Stimulated activated CD8-positive, alpha-beta memory T cell treated with anti-CD3 and anti-CD28 coated beads, Interleukin-4, amount 100 ng/mL, for 24 hours (primary cell): Measurements from ENCODE around the gene AGPAT4.

Experiments
- DNase-seq: peaks from one replicate; pipeline ENCODE4 v3.0.0-alpha.2; 2020; ENCODE audit warnings: low read depth

Gene AGPAT4

DNA sequence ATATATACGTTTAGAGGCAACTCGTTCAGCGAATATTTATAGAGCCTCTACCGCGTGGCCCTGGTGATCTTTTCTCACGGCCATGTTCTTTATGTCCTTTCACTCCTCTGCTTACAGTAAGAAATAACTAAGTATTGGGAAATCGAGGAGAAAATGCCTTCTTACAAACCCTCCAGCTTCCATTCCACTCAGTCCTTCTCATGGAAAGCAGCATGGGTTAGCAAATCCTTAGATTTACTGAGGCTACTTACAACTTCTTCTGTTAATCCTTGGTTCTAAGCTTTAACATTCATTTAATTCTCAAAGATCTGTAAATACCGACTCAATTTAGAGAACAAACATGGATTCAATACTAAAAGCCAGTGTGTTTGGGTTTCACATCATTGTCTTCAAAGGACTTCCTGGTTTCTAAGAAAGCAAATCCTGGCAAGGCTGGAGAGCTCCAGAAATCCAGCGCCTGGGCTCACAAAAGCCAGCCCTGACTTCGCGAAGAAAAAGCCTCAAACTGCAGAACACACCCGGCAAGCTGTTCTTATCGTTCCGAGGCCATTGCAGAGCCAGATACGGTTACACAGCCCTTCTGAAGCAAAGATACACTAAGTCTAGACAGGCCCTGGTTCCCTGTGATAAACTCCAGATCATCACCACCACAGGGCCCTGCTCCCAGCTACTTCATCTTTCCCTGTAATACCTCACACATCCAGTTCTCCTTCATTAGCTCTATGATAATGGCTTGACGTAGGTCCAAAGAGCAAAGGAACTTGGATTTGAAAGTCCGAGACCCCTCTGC lies 19.2 kb downstream of the AGPAT4 start:
- no peak for DNase-seq

GRCh38 chr6:161254126-161254463 lies 19.8 kb downstream of the AGPAT4 start:
- DNase-seq: no peak

- DNase-seq: no peak
Observed at GRCh38 chr6:161251345-161251744, 22.5 kb downstream of the AGPAT4 start.

DNA sequence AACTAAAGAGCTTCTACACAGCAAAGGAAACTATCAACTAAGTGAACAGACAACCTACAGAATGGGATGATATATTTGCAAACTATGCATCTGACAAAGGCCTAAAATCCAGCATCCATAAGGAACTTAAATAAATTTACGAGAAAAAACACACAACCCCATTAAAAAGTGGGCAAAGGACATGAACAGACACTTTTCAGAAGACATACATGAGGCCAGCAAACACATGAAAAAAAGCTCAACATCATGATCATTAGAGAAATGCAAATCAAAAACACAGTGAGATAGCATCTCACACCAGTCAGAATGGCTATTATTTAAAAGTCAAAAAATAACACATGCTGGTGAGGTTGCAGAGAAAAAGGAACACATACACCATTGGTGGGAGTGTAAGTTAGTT lies 24.5 kb downstream of the AGPAT4 start:
- DNase-seq: no peak

GRCh38 chr6:161246725-161247124 lies 27.1 kb downstream of the AGPAT4 start:
- DNase-seq: no peak

DNA sequence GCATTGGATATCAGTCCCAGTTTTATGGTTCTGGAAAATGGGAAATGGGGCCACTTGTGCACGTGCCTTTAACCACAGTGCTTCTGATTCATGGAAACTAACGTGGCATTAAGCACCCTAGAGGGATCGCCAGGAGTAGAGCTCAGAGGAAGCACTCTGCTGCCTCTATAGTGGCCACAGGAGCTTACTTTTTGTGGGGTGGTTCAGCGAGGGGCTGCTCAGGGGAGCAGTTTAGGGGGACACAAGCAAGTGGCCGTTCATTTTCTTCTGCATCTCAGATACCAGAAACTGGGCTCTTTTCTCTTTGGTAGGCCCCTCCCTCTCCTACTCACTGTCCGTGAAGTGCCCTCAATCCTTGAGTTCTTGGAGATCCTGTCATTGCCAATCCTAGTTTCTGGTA lies 28.5 kb downstream of the AGPAT4 start:
- no peak for DNase-seq

DNA sequence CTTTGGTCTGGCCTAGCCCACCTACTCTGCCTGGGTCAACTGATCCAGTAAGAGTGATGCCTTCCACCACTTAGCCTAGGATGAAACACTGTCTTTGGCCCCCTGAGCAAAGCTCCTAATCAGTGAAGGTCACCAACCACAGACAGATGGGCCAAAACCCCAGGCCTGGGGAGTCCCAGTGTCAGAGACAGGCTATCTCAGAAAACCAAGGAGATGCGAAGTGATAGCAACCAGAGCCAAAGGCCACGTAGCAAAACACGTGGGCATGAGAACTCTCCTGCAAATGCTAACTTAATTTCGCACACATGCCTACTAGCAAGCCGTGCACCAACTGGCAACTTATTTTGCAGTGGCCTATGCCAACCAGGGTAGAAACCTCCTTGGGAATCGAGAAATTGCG lies 29.1 kb downstream of the AGPAT4 start:
- DNase-seq: no peak

DNA sequence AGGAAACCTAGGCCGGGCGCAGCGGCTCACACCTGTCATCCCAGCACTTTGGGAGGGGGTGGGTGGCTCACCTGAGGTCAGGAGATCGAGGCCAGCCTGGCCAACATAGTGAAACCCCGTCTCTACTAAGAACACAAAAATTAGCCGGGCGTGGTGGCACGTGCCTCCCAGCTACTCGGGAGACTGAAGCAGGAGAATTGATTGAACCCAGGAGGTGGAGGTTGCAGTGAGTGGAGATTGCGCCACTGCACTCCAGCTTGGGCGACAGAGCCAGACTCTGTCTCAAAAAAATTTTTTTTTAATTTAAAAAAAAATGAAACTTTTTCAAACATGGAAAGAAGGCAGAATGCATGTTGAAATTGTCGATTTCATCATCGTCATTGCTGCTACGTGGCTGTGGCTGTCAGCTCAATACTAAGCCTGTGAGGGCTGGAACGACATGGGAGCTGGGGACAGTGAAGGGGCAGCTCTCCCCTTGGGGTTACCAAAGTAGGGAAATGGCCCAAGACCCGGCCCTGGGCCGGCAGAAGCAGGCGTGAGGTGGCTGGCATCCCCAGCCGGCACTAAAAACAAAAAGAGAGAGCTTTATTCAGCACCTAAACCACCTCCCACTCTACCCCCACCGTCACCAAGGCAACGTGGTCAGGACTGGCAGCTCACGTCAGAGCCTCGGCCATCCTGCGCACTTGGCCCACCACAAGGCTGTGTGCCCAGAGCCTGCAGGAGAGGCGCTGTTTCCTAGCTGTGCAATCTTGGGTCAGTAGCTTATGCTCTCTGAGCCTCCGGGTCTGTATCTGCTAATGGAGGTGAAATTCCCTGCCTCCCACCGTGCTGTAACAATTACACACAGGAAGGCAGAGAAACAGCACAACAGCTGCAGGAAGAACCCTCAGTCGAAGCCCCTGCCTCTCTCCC lies 30.8 kb downstream of the AGPAT4 start:
- peak; percentile 51 for DNase-seq

- DNase-seq: no peak
Observed at GRCh38 chr6:161242113-161242512, 31.7 kb downstream of the AGPAT4 start.

- DNase-seq: no peak
Observed at GRCh38 chr6:161239001-161239400, 34.9 kb downstream of the AGPAT4 start.

DNA sequence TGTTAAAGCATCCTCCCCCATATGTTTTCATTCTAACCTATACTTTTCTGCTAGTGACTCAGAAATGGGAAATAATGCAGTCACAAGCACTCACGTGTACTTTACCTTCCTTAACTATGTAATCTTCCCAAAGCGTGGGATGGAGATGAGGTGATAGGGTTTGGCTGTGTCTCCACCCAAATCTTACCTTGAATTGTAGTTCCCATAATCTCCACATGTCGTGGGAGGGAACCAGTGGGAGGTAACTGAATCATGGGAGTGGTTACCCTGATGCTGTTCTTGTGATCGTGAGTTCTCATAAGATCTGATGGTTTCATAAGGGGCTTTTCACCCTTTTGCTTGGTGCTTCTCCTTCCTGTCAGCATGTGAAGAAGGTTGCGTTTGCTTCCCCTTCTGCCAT lies 35.4 kb downstream of the AGPAT4 start:
- no peak for DNase-seq

DNA sequence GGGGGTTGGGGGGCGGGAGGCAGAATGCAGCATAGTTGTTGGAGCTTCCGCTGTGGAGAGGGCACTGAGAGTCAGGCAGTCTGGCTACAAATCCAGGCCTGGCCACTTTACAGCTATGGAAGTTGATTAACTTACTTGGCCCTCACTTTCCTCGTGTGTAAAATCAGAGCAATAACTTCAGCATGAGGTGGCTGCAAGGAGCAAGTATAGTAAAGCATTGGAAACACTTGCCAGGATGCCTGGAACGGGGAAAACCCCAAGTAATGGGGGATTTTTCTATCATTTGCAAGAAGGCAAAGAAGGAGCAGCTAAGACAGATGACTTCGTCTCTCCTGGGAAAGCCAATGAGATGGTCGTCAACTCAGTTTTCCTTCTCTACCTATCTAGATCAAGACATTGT lies 35.8 kb downstream of the AGPAT4 start:
- no peak for DNase-seq

DNA sequence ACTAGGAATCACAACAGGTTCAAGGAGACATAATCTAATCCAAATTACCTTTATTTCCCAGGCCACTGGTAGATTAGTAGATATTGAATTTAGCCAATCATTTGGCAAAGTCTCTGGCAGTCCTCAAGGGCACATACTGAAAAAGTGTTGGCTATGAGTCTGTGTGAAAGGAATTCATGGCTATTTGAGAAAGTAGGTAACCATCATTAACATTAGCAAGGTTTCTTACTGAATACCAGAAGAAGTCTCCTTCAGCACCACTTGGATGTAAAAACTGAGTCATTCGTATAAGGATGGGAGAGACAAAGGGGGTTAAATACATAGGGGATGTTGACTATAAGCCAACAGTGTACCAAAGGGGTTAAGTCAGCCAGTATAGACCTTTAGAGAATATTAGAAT lies 36.7 kb downstream of the AGPAT4 start:
- no peak for DNase-seq

DNA sequence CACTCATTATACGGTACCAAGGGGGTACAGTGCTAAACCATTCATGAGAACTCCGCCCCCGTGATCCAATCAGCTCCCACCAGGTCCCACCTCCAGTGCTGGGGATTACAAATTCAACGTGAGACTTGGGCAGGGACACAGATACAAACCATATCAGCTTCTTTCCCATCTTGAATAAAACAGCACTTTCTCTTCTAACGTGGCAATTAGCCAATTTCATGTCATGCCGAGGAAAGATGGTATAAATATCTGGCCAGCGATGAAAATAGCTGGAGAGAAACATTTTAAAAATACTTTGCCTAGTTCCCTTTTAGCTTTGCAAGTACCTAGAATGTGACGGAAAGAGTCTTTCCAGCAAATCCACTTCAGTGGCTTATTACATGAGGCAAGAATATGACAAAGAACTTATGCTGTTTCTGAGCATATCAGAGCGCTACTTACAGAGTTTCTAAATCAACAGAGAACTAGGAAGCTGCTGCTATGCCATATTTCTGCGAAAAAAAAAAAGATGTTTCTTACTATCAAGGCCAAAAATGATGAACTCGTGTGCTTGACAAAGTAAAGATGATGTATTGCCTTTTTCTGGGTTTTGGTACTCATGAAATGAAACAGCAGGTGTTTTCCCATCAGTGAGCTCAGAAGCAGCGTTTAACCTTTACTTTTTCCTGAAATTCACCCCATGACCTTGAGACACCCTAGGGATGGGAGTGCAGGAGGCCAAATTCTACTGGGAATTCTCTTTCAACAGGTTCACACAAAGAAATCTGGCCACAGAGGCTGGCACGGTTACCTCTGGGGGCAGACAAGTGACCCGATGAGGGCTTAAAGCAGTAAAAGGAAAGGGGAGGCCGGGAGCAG lies 37.9 kb downstream of the AGPAT4 start:
- no peak for DNase-seq

DNA sequence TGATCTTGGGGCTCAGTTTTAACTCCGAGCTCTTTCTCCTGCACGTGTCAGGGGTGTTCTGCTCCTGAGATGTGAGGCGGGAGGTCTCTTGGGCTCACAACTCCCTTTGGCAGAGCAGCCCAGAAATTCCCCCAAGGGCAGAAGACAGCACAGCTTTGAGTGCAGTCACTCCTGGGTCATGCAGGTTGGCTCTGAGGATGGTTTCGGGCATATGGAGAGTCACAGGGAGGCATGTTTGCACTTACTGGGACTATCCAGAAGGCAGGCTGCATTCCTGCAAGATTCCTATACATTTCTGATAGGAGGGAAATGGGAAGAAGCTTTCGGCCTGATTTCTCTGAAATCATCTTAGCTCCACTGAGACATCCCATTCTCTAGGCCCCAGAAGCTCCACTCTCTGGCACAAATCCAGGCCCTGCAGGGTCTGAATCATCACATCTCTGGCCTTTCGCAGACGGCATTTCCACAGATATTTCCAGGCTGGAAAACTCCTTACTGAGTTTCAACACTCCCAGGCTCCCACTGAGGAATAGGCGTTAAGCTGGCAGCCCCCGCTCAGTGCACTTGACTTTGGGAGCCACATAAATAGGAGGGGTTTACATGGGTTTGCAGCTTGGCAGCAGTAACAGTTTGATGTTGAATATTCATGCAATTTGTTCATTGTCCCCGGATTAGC lies 39.7 kb downstream of the AGPAT4 start:
- DNase-seq: no peak

DNA sequence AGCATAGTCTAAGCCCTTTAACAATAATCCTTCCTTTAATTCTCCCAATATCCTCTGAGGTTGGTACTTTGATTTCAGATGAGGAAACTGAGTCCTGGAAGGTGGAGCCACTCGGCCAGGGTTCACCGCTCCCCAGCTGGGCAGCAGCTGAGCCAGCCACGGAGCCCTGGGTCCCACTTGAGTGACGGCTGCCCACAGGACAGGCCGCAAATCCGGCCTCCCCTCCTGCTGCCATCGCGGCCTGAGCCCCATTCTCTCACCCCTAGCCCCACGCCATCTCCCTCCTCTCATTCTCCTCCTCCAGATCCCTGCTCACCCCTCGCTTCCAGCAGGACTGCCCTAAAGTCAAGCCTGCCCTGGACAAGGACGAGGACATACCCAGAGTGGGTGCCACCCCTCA lies 41.4 kb downstream of the AGPAT4 start:
- no peak for DNase-seq

DNA sequence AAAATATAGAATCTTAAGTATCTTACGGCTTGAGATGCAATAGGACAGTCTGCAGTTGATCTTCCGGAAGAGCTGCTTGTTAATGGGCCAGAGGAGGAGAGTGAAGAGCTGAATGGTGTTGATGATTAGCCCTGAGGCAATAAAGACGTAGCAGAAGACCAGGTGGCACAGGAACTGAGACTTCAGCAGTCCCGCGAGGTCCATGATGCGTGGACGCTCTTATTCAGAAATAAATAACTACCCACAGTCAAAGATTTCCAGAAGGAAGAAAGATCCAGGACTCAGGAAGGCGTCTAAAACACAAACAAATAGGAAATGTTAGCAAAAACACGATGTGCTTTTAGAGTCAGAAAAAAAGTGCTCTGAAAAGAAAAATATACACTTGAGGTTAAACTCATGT lies 41.9 kb downstream of the AGPAT4 start:
- no peak for DNase-seq

DNA sequence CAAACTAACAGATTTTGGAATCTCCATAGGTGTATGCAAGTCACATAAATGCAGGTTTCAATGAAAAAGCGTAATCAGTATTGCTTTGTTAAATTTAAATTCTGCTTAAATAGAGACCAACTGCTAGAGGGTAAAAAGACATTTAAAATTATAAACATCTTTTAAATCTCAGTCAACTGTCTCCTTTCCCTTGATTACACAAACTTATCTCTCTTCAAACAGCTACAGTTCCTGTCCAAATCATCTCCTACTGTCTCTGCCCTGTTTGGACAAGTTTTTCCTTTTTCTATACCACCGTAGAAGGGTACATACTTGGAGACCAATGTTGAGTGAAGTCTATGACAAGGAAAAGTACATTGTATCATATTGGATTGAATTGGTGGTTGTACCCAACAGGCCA lies 43.5 kb downstream of the AGPAT4 start:
- no peak for DNase-seq

- DNase-seq: no peak
Observed at GRCh38 chr6:161228921-161229591, 44.8 kb downstream of the AGPAT4 start.

- no peak for DNase-seq
Observed at GRCh38 chr6:161228096-161228495, 45.8 kb downstream of the AGPAT4 start.
